H9 (cell line): ENCODE results near the gene HS3ST1. TPM values are rescaled to one million over a fixed set of nuclear protein-coding genes. Genes with fewer than 3 reads are reported as not detected.
A peak's percentile ranks its signal among the peaks of the same experiment; 100 is the strongest.

ENCODE experiments used
- DNase-seq: peaks from one replicate; pipeline ENCODE4 v3.0.0-alpha.2; 2017
- H2AFZ ChIP-seq: one replicate; pipeline ENCODE4 v1.6.1; 2013; ENCODE audit warnings: mild to moderate bottlenecking, low read length, control low read depth, moderate library complexity
- H2AK5ac ChIP-seq: 2 replicates; pipeline ENCODE4 v1.6.1; 2013; ENCODE audit warnings: low read length, control low read depth, mixed read lengths; ENCODE audit not compliant: insufficient read length
- H2BK120ac ChIP-seq: one replicate; pipeline ENCODE4 v1.6.1; 2013; ENCODE audit warnings: low read depth, mild to moderate bottlenecking, low read length, control low read depth, inconsistent platforms; ENCODE audit not compliant: poor library complexity, severe bottlenecking
- H2BK12ac ChIP-seq: 2 replicates; pipeline ENCODE4 v1.6.1; 2013; ENCODE audit warnings: low read length, control low read depth, mixed read lengths, low read depth; ENCODE audit not compliant: insufficient read length
- H2BK15ac ChIP-seq: 2 replicates; pipeline ENCODE4 v1.6.1; 2013; ENCODE audit warnings: low read depth, low read length, control low read depth
- H2BK20ac ChIP-seq: one replicate; pipeline ENCODE4 v1.6.1; 2013; ENCODE audit warnings: low read depth, mild to moderate bottlenecking, low read length, control low read depth, inconsistent platforms; ENCODE audit not compliant: poor library complexity, severe bottlenecking
- H2BK5ac ChIP-seq: 2 replicates; pipeline ENCODE4 v1.6.1; 2013; ENCODE audit warnings: low read length, control low read depth, mixed read lengths; ENCODE audit not compliant: insufficient read length
- H3K14ac ChIP-seq: 2 replicates; pipeline ENCODE4 v1.6.1; 2013; ENCODE audit warnings: low read length, control low read depth; ENCODE audit not compliant: insufficient read depth
- H3K18ac ChIP-seq: 2 replicates; pipeline ENCODE4 v1.6.1; 2013; ENCODE audit warnings: low read depth, mild to moderate bottlenecking, mixed read lengths, low read length, control low read depth; ENCODE audit not compliant: insufficient read length
- H3K23ac ChIP-seq: 2 replicates; pipeline ENCODE4 v1.6.1; 2013; ENCODE audit warnings: low read length, control low read depth, mixed read lengths, low read depth; ENCODE audit not compliant: insufficient read length
- H3K23me2 ChIP-seq: 2 replicates; pipeline ENCODE4 v1.6.1; 2013; ENCODE audit warnings: low read depth, mild to moderate bottlenecking, mixed read lengths, low read length, control low read depth; ENCODE audit not compliant: insufficient read length, poor library complexity, severe bottlenecking
- H3K27ac ChIP-seq: 2 replicates; pipeline ENCODE4 v1.5.1; 2013; ENCODE audit warnings: low read length, control low read depth, mixed read lengths, low read depth; ENCODE audit not compliant: insufficient read length
- H3K27me3 ChIP-seq: 2 replicates; pipeline ENCODE4 v1.6.1; 2013; ENCODE audit warnings: low read length, control low read depth, inconsistent platforms; ENCODE audit not compliant: insufficient read depth
- H3K4ac ChIP-seq: 2 replicates; pipeline ENCODE4 v1.6.1; 2013; ENCODE audit warnings: low read depth, mild to moderate bottlenecking, control low read depth, inconsistent platforms, low read length, moderate library complexity
- H3K4me1 ChIP-seq: 2 replicates; pipeline ENCODE4 v1.6.1; 2013; ENCODE audit warnings: low read length, control low read depth, inconsistent platforms; ENCODE audit not compliant: insufficient read depth
- H3K4me2 ChIP-seq: 2 replicates; pipeline ENCODE4 v1.6.1; 2013; ENCODE audit warnings: low read length, control low read depth, mixed read lengths; ENCODE audit not compliant: insufficient read length, insufficient read depth
- H3K56ac ChIP-seq: 2 replicates; pipeline ENCODE4 v1.6.1; 2013; ENCODE audit warnings: low read depth, mild to moderate bottlenecking, mixed read lengths, low read length, control low read depth; ENCODE audit not compliant: insufficient read length
- H3K79me1 ChIP-seq: 2 replicates; pipeline ENCODE4 v1.6.1; 2013; ENCODE audit warnings: low read depth, mild to moderate bottlenecking, moderate library complexity, low read length, control low read depth, inconsistent platforms; ENCODE audit not compliant: insufficient read depth, poor library complexity, severe bottlenecking
- H3K79me2 ChIP-seq: 2 replicates; pipeline ENCODE4 v1.6.1; 2013; ENCODE audit warnings: low read length, control low read depth, inconsistent platforms; ENCODE audit not compliant: insufficient read depth
- H3K9ac ChIP-seq: 2 replicates; pipeline ENCODE4 v1.6.1; 2013; ENCODE audit warnings: low read length, control low read depth, mixed read lengths; ENCODE audit not compliant: insufficient read length; ENCODE audit errors: extremely low read depth
- H3K9me3 ChIP-seq: one replicate; pipeline ENCODE4 v1.6.1; 2013; ENCODE audit warnings: low read depth, low read length, inconsistent platforms; ENCODE audit not compliant: control insufficient read depth
- H3T11ph ChIP-seq: one replicate; pipeline ENCODE4 v1.6.1; 2013; ENCODE audit warnings: mild to moderate bottlenecking, low read length, control low read depth, inconsistent platforms
- H4K20me1 ChIP-seq: one replicate; pipeline ENCODE4 v1.6.1; 2013; ENCODE audit not compliant: control insufficient read depth, insufficient read length, insufficient read depth
- H4K5ac ChIP-seq: 2 replicates; pipeline ENCODE4 v1.6.1; 2013; ENCODE audit warnings: low read depth, mild to moderate bottlenecking, mixed read lengths, low read length, control low read depth; ENCODE audit not compliant: insufficient read length
- H4K8ac ChIP-seq: replicated peaks from 2 replicates; pipeline ENCODE4 v1.6.1; 2013; ENCODE audit warnings: low read length, control low read depth, mixed read lengths, low read depth; ENCODE audit not compliant: insufficient read length
- H4K91ac ChIP-seq: 2 replicates; pipeline ENCODE4 v1.6.1; 2013; ENCODE audit warnings: low read depth, mild to moderate bottlenecking, moderate library complexity, mixed read lengths, low read length, control low read depth; ENCODE audit not compliant: insufficient read length
- H3K27ac Mint-ChIP-seq, 3 experiments: 2 replicates in 2 of 3; 3 replicates in 1 of 3; pipeline ENCODE4 v1.8.0; 2020 to 2021; ENCODE audit warnings: mixed read lengths in 3 of 3, mild to moderate bottlenecking in 1 of 3, moderate library complexity in 1 of 3
- H3K27me3 Mint-ChIP-seq: 2 replicates; pipeline ENCODE4 v1.8.0; 2021; ENCODE audit warnings: low read depth, mild to moderate bottlenecking, moderate library complexity, mixed read lengths
- H3K36me3 Mint-ChIP-seq, 3 experiments: 2 replicates in 2 of 3; 3 replicates in 1 of 3; pipeline ENCODE4 v1.8.0; 2020 to 2021; ENCODE audit warnings: low read depth in 3 of 3, mixed read lengths in 3 of 3; ENCODE audit not compliant: insufficient read depth in 1 of 3
- H3K4me1 Mint-ChIP-seq, 2 experiments: 2 replicates each; pipeline ENCODE4 v1.8.0; 2020; ENCODE audit warnings: mixed read lengths in 2 of 2
- H3K4me3 Mint-ChIP-seq, 2 experiments: 2 replicates in 1 of 2; 3 replicates in 1 of 2; pipeline ENCODE4 v1.8.0; 2020 to 2021; ENCODE audit warnings: mild to moderate bottlenecking in 2 of 2, mixed read lengths in 2 of 2, moderate library complexity in 1 of 2
- H3K9me3 Mint-ChIP-seq, 2 experiments: 2 replicates in 1 of 2; 3 replicates in 1 of 2; pipeline ENCODE4 v1.8.0; 2020; ENCODE audit warnings: mild to moderate bottlenecking in 2 of 2, mixed read lengths in 2 of 2, moderate library complexity in 1 of 2
- CTCF ChIP-seq: fragments of 200-600 bp; sonication (generic); conservative IDR thresholded peaks from 3 replicates; pipeline ENCODE4 v1.8.0; 2021; ENCODE audit warnings: antibody characterized with exemption, mild to moderate bottlenecking
- WGBS: extraction: QIAGEN DNeasy Blood & Tissue Kit; methylation state at CpG from one replicate; pipeline ENCODE4 v1.1.7; 2013; ENCODE audit warnings: missing lambda C conversion rate, low lambda C conversion rate, mixed read lengths; ENCODE audit not compliant: insufficient read length; ENCODE audit errors: extremely low coverage; 5-methylcytosine and 5-hydroxymethylcytosine counted together
- long read RNA-seq: library from polyadenylated mRNA; unstranded; transcript quantifications from one replicate; pipeline ENCODE4 v2.0.0, GENCODE V29; 2020
- total RNA-seq: library from RNA; stranded (reverse); gene quantifications from 2 replicates; pipeline ENCODE4 v1.2.1, GENCODE V29; 2021

Gene HS3ST1
- total RNA-seq, result 0.04 and 0.20 TPM in 2 replicates
- long read RNA-seq, full-length matches to known transcripts, result 2 of 4 reads
- long read RNA-seq, partial matches to known transcripts, result 0 of 4 reads
- long read RNA-seq, other reads (novel, unspliced or antisense), result 2 of 4 reads

GRCh38 chr4:11428231-11428898 lies at the start of gene HS3ST1:
TSS of gene HS3ST1 (minus strand) at chr4:11428894. CDS start at chr4:11400005, 28,889 bp downstream.
- Histone ChIP-seq H3K4me2 (peak within 1 kb of the TSS; percentile 57), H4K5ac (no peak within 1 kb of the TSS), H2AK5ac (no peak within 1 kb of the TSS), H3K23ac (no peak within 1 kb of the TSS), H3K56ac (no peak within 1 kb of the TSS), H2BK5ac (no peak within 1 kb of the TSS), H3K27me3 (peaks cover 22% of the 10 kb centered on the region; the same call in 1 of the 2 replicates), H3K4ac (no peak within 1 kb of the TSS), H3K9me3 (no peaks in the 10 kb centered on the region), H3K79me2 (no peaks in the 10 kb centered on the region), H3K79me1 (no peaks in the 10 kb centered on the region), H3K9ac (no peak within 1 kb of the TSS), H2BK120ac (no peak within 1 kb of the TSS), H3K27ac (no peak within 1 kb of the TSS), H4K91ac (no peak within 1 kb of the TSS), H3K4me1 (0 out of 2 replicates have a peak, but pooled peaks cover 2% of the 10 kb centered on the region), H3K23me2 (peaks cover 25% of the 10 kb centered on the region), H2AFZ (no peak within 1 kb of the TSS), H3T11ph (no peak within 1 kb of the TSS), H3K18ac (no peak within 1 kb of the TSS), H2BK20ac (no peak within 1 kb of the TSS), H2BK15ac (no peak within 1 kb of the TSS), H3K14ac (no peak within 1 kb of the TSS), H4K8ac (no peak within 1 kb of the TSS), H2BK12ac (no peak within 1 kb of the TSS), H4K20me1 (no peaks in the 10 kb centered on the region)
- Mint-ChIP-seq H3K9me3 (no peaks in the 10 kb centered on the region), H3K27me3 (peaks cover 75% of the 10 kb centered on the region), H3K27ac (no peak within 1 kb of the TSS), H3K36me3 (no peaks in the 10 kb centered on the region), H3K4me3 (peak within 1 kb of the TSS; percentile 76 to 78), H3K4me1 (peaks cover 12 to 13% of the 10 kb centered on the region in 2 experiments)
- DNase-seq, result peak; percentile 39
- TF ChIP-seq CTCF, result no peak
- no CpG with 5 or more reads among the region's 43 CpGs for WGBS
